MM.1S (cell line): ENCODE measurements around the gene WDFY1.

Source experiments
- CTCF ChIP-seq: fragments of 300-600 bp; sonication (generic); IDR thresholded peaks from 2 replicates; pipeline ENCODE4 v1.5.1; 2016; ENCODE audit warnings: antibody characterized with exemption, low read length, mixed read lengths
- EZH2 ChIP-seq: fragments of 300-600 bp; sonication (generic); optimal IDR thresholded peaks from 2 replicates; pipeline ENCODE3; 2017; ENCODE audit warnings: low read depth, mild to moderate bottlenecking, antibody characterized with exemption, low read length, mixed read lengths
- EZH2phosphoT487 ChIP-seq: fragments of 300-600 bp; sonication (generic); IDR thresholded peaks from 2 replicates; pipeline ENCODE4 v1.6.1; 2018; ENCODE audit warnings: antibody characterized with exemption, low read length

GRCh38 chr2:223936862-223937326 lies 8.2 kb downstream of the WDFY1 start:
- TF ChIP-seq CTCF (no peak), EZH2phosphoT487 (no peak), EZH2 (no peak)
